GM21529 (cell line): ENCODE results near the gene MEGF11.

ENCODE experiments used
- ATAC-seq: cut with Tn5 transposase; IDR thresholded peaks from one replicate; pipeline ENCODE4 v1.9.1; 2021; ENCODE audit not compliant: unreplicated experiment

MEGF11 gene

GRCh38 chr15:66039117-66039871 is 214.3 kb downstream of the MEGF11 start:
- no peak for ATAC-seq

GRCh38 chr15:66038387-66039116 is 215.0 kb downstream of the MEGF11 start:
- ATAC-seq = no peak

GRCh38 chr15:66036859-66037258 is 216.7 kb downstream of the MEGF11 start:
- ATAC-seq = no peak

- ATAC-seq = no peak
Observed at GRCh38 chr15:66035901-66036300, 217.6 kb downstream of the MEGF11 start.

- ATAC-seq = no peak
Observed at GRCh38 chr15:66033143-66033542, 220.4 kb downstream of the MEGF11 start.

- ATAC-seq = no peak
Observed at GRCh38 chr15:66032006-66032405, 221.5 kb downstream of the MEGF11 start.

GRCh38 chr15:66030650-66031049 is 222.9 kb downstream of the MEGF11 start:
- ATAC-seq = no peak

GRCh38 chr15:66029650-66030049 is 223.9 kb downstream of the MEGF11 start:
- ATAC-seq = no peak

- ATAC-seq = no peak
Observed at GRCh38 chr15:66027268-66027805, 226.2 kb downstream of the MEGF11 start.

- ATAC-seq = no peak
Observed at GRCh38 chr15:66025972-66026371, 227.6 kb downstream of the MEGF11 start.

GRCh38 chr15:66025015-66025452 is 228.5 kb downstream of the MEGF11 start:
- ATAC-seq = no peak

- no peak for ATAC-seq
Observed at GRCh38 chr15:66024116-66024515, 229.4 kb downstream of the MEGF11 start.

GRCh38 chr15:66023311-66023972 is 230.1 kb downstream of the MEGF11 start:
- no peak for ATAC-seq

GRCh38 chr15:66022163-66022525 is 231.4 kb downstream of the MEGF11 start:
- no peak for ATAC-seq

GRCh38 chr15:66021496-66022162 is 231.9 kb downstream of the MEGF11 start:
- no peak for ATAC-seq

GRCh38 chr15:66019826-66020398 is 233.6 kb downstream of the MEGF11 start:
- no peak for ATAC-seq

GRCh38 chr15:66019368-66019767 is 234.2 kb downstream of the MEGF11 start:
- no peak for ATAC-seq

GRCh38 chr15:66018488-66018797 is 235.1 kb downstream of the MEGF11 start:
- no peak for ATAC-seq

GRCh38 chr15:66017792-66018487 is 235.6 kb downstream of the MEGF11 start:
- ATAC-seq = no peak

- no peak for ATAC-seq
Observed at GRCh38 chr15:66017000-66017399, 236.6 kb downstream of the MEGF11 start.
